HCEC 1CT (cell line): ENCODE results near the gene TXK.
A peak's percentile ranks its signal among the peaks of the same experiment; 100 is the strongest.

Source experiments
- DNase-seq: peaks from one replicate; pipeline ENCODE4 v3.0.0-alpha.2; 2017

The TXK gene

GRCh38 chr4:48046059-48046458 lies 88.0 kb downstream of the TXK start:
- no peak for DNase-seq

GRCh38 chr4:48044298-48044697 lies 89.8 kb downstream of the TXK start:
- no peak for DNase-seq

DNA sequence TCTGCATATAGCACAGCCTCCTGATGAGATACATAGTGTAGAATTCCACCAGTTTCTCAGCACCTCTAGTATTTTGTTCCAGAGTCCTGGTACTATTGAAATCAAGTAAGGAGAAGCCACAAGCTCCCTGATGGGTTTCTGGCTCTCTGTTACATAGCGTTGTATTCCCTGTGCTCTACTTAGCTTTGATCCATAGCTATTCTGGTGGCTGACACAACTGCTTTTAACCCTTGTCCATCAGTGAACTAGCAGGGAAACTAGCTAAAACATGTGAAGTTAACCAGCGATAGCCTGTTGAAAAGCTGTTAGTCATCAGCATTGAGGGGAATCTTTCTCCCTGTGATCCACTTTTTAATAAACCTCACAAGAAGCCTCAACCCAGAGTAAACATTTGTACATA lies 90.5 kb downstream of the TXK start:
- no peak for DNase-seq

- DNase-seq: no peak
Observed at GRCh38 chr4:48042979-48043461, 91.0 kb downstream of the TXK start.

GRCh38 chr4:48041535-48042137 lies 92.4 kb downstream of the TXK start:
- DNase-seq: no peak

DNA sequence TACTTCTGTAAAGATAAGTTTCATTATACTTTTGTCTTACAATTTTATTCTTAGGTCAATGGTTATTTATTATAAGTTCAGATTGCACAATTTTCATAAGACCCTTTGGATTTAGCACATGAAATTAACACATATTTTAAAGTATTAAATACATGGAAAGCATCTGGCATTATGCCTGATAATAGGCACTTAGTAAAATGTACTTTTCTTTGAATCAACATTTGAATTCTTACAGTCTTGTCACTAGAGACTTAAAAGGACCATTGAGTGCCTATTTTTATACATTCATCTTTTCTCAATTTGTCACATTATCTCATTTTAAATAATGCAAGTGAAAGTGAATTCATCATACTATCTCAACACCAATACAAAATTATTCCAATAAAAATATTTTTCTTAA lies 94.5 kb downstream of the TXK start:
- no peak for DNase-seq

DNA sequence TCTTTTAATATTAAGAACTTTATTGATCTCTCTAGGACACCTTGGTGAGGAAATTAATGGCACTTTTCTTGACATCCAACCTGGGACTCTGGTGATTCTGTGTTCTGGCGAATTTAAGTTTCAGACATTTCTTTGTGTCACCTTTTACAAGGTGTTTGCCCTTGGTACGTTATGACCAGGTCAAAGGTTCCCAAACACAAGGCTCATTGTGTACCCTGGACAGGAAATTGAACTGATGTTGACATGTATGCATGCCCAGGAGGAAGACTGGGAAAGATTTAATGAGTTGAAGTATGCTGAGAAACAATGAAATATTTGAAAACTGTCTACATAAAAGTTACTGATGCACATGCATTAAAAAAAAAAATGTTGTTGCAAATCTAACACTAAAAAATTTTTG lies 95.4 kb downstream of the TXK start:
- no peak for DNase-seq

DNA sequence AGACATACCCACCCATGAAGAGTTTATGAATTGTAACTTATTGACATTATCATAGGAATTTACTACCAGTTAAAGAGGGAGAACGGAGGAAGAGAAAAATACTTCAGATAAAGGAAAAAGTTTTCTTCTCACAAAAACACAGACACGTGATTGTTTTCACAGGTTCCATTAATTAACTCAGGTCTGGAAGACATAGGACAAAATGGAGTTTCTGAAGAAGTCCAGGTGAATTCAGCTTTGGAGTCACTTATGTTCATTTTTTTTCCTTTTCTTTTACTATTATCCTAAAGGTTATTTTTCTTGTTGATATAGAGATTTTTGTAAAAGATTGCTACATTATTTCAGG lies 97.0 kb downstream of the TXK start:
- DNase-seq: no peak

GRCh38 chr4:48035952-48036351 lies 98.1 kb downstream of the TXK start:
- no peak for DNase-seq

DNA sequence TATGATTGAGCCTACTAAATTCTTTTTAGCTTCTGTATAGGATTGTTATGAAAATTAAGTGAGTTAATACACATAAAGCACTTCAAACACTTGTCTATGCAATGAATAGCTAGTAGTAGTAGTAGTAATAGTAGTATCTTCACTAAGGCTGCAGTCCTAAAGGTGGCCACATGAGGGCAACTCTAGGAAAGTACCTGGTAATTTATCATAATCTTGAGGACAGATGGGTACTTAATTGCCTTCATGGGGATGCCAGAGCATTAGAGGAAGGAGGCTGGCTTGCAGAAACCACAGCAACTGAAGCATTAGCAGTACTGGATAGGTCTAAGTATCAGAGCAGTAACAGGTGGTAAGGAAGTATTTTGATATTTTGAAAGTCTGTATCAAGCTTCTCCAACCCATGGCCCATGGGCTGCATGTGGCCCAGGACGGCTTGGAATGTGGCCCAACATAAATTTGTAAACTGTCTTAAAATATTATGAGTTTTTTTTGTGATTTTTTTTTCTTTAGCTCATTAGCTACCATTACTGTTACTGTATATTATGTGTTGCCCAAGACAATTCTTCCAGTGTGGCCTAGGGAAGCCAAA lies 100.1 kb downstream of the TXK start:
- no peak for DNase-seq

- no peak for DNase-seq
Observed at GRCh38 chr4:48033412-48033811, 100.6 kb downstream of the TXK start.

- DNase-seq: no peak
Observed at GRCh38 chr4:48032721-48033120, 101.3 kb downstream of the TXK start.

- no peak for DNase-seq
Observed at GRCh38 chr4:48031802-48032525, 102.1 kb downstream of the TXK start.

DNA sequence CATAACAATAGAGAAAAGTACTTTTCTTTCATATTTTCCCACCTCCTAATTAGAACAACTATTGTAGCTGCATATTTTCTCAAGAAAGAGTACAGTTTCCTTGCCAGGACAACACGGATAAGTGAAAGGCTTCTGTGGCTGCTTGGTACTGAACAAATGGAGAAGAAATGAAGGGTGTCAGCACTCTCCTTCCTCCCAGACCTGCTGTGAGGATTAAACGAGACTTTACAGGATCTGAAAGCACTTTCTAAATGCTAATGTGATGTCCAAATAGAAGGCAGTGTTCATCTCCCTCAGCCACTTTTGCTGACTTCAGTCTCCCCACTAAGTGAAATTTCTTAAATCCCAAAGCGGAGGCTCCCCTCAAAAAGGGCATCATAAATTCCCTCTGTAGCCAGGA lies 103.6 kb downstream of the TXK start:
- DNase-seq: no peak

- DNase-seq: no peak
Observed at GRCh38 chr4:48028696-48029095, 105.4 kb downstream of the TXK start.

- no peak for DNase-seq
Observed at GRCh38 chr4:48027653-48028052, 106.4 kb downstream of the TXK start.

- no peak for DNase-seq
Observed at GRCh38 chr4:48025005-48025404, 109.0 kb downstream of the TXK start.

DNA sequence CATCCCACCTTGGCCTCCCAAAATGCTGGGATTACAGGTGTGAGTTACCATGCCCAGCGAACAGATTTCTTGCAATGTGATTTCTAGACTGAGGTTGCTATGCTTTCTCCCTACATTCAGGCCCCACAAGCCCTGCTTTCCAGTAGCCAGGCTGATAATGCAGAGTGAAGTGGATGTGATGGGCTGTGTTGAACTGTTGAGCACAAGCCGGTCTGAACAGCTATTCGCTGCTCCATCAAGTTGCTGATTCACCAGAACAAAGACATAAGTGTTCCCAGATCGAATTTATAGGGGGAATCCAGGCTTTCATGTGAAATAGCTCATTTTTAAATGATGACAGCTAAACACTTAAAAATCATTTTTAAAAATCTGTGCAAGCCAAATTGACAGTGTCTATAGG lies 109.5 kb downstream of the TXK start:
- no peak for DNase-seq

- DNase-seq: no peak
Observed at GRCh38 chr4:48022192-48022799, 111.8 kb downstream of the TXK start.

- DNase-seq: no peak
Observed at GRCh38 chr4:48021100-48021499, 113.0 kb downstream of the TXK start.

DNA sequence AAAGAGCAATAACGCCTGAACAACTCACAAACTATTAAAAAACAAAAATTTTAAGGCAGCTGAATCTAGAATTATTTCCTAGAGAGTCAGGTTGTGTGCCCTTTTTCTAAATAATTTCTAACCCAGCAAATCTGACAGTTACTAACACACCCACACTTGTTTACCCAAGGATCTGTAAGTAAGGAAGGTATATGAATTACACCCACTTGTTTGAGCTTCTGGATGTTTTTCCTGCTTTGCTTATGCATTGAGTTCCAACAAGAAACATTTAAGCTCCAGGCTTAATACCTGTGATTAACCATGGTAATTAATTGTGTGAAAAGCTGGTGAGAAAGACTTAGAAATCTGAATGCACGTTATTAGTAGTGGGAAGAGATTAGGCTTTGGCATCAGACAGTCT lies 115.9 kb downstream of the TXK start:
- no peak for DNase-seq

GRCh38 chr4:48017108-48017571 lies 116.9 kb downstream of the TXK start:
- peak; percentile 30 for DNase-seq
